Pancreas (tissue), 10 donors: ENCODE results near the gene PTPRM. TPM values are rescaled to one million over a fixed set of nuclear protein-coding genes. Genes with fewer than 3 reads are reported as not detected.

Experiments
- ATAC-seq, 4 donors: fragments of 200-7000 bp; cut with Tn5 transposase; one replicate each; pipeline versions ENCODE4 v1.8.0 to v1.9.1; 2020; ENCODE audit warnings: mild to moderate bottlenecking in 4 of 4, moderate library complexity in 4 of 4
- DNase-seq, 6 donors: peaks; one replicate each; pipeline ENCODE4 v3.0.0-alpha.2; 2020
- FAIRE-seq: peaks from 2 replicates; lab custom pipeline; 2012; peaks lifted over from hg19 to GRCh38; lab: Jason Lieb, UNC
- H3K27ac ChIP-seq, 4 donors: fragments of 200-600 bp; sonication (generic); 1 replicate in 3 of 4; 2 replicates in 1 of 4; pipeline versions ENCODE4 v1.5.0 to v1.8.0; 2020
- H3K27me3 ChIP-seq, 4 donors: fragments of 200-600 bp; one replicate each; pipeline ENCODE4 v1.8.0; 2021
- H3K36me3 ChIP-seq, 3 donors: fragments of 200-600 bp; sonication (generic) in 1 of 3; one replicate each; pipeline versions ENCODE4 v1.5.0 to v1.8.0; 2020 to 2021
- H3K4me1 ChIP-seq, 3 donors: fragments of 200-600 bp; one replicate each; pipeline ENCODE4 v1.8.0; 2021
- H3K4me3 ChIP-seq, 4 donors: fragments of 200-600 bp; sonication (generic) in 2 of 4; one replicate each; pipeline versions ENCODE4 v1.5.0 to v1.8.0; 2020 to 2021
- H3K9me3 ChIP-seq, 4 donors: fragments of 200-600 bp; one replicate each; pipeline ENCODE4 v1.8.0; 2021
- CTCF ChIP-seq, 4 donors: fragments of 200-600 bp; sonication (generic) in 3 of 4; IDR thresholded peaks; one replicate each; pipeline versions ENCODE4 v1.5.0 to v1.8.0; 2021; ENCODE audit warnings: antibody characterized with exemption in 4 of 4
- WGBS, 2 donors: extraction: QIAGEN DNeasy Blood & Tissue Kit; methylation state at CpG; one replicate each; pipeline ENCODE4 v1.1.7; 2013; 5-methylcytosine and 5-hydroxymethylcytosine counted together
- intact Hi-C, 3 donors: fragments of 100-400 bp; cut with DNase I; formaldehyde crosslinking; loops; one replicate each; pipeline versions ENCODE4 v1.11.1 to v1.14.2; 2022
- polyA plus RNA-seq, 2 donors: library from polyadenylated mRNA; stranded (reverse); fragments of 200-250 nt; gene quantifications; one replicate each; pipeline ENCODE4 v1.2.3, GENCODE V29; 2013
- total RNA-seq, 6 donors: library from RNA; stranded (reverse); fragmentation: NEBNext Ultra II Directional in 4 of 6; extraction: Animal tissue kit (Norgen Biotek cat#: 25700) in 4 of 6; gene quantifications; one replicate each; pipeline versions ENCODE4 v1.2.1 to v1.2.4, GENCODE V29; 2021 to 2023
- donor health status: healthy with polysubstance abuse.
- donor health status: DM: no; HTN: no; CAD: no; lungs with moderate emphysema.
- donor health status: DM: no; HTN: no; CAD: no.
- donor health status: control.
- donor health status: control.
- donor health status: Bipolar disorder and iron deficiency.
- donor health status: DM: yes; HTN: yes; CAD: no.
- donor health status: DM: no; HTN: no; CAD: no.
- donor health status: DM: no; HTN: no; CAD: no.
- donor health status: DM: yes; HTN: yes; CAD: no.

PTPRM gene
- total and polyA plus RNA-seq, 8 donors = 14.5 to 50.7 (median 19.7) TPM

GRCh38 chr18:8036551-8036950 is 469.4 kb downstream of the PTPRM start:
- intact Hi-C loops = no loop called here
- TF ChIP-seq CTCF (IDR thresholded peaks at IDR 0.05) = no peak
- ATAC-seq (no peak), FAIRE-seq (no peak), DNase-seq (no peak)
- H3K27me3 ChIP-seq = no peaks in the 10 kb centered on the region
- H3K36me3 ChIP-seq = no peaks in the 10 kb centered on the region
- H3K4me1 ChIP-seq = no peaks in the 10 kb centered on the region
- no peak overlapping the region for H3K4me3 ChIP-seq
- no peak overlapping the region for H3K27ac ChIP-seq
- 63 to 91% methylated on average over 3 of the region's 3 CpGs for WGBS, 2 donors
- H3K9me3 ChIP-seq = no peaks in the 10 kb centered on the region

- Histone ChIP-seq H3K27ac (no peak overlapping the region), H3K36me3 (no peaks in the 10 kb centered on the region), H3K27me3 (no peaks in the 10 kb centered on the region), H3K4me1 (no peaks in the 10 kb centered on the region), H3K4me3 (no peak overlapping the region), H3K9me3 (no peaks in the 10 kb centered on the region)
- intact Hi-C loops = no loop called here
- FAIRE-seq = no peak
- ATAC-seq = no peak
- no peak for TF ChIP-seq CTCF (IDR thresholded peaks at IDR 0.05)
- 37 to 58% methylated on average over 1 of the region's 1 CpG for WGBS, 2 donors
- no peak for DNase-seq
Observed at GRCh38 chr18:8037296-8037695, 470.2 kb downstream of the PTPRM start.

GRCh38 chr18:8040021-8040420 is 472.9 kb downstream of the PTPRM start:
- Histone ChIP-seq H3K4me1 (no peaks in the 10 kb centered on the region), H3K27ac (no peak overlapping the region), H3K4me3 (no peak overlapping the region), H3K9me3 (no peaks in the 10 kb centered on the region), H3K27me3 (no peaks in the 10 kb centered on the region), H3K36me3 (no peaks in the 10 kb centered on the region)
- no peak for TF ChIP-seq CTCF (IDR thresholded peaks at IDR 0.05)
- ATAC-seq = no peak
- no peak for FAIRE-seq
- intact Hi-C loops = no loop called here
- no peak for DNase-seq

GRCh38 chr18:8041526-8042111 is 474.5 kb downstream of the PTPRM start:
- no peak for FAIRE-seq
- intact Hi-C loops = no loop called here
- WGBS, 2 donors = 50 to 55% methylated on average over 1 of the region's 1 CpG
- no peak overlapping the region for H3K27ac ChIP-seq
- H3K9me3 ChIP-seq = no peaks in the 10 kb centered on the region
- no peak for TF ChIP-seq CTCF (IDR thresholded peaks at IDR 0.05)
- no peak for ATAC-seq
- no peaks in the 10 kb centered on the region for H3K36me3 ChIP-seq
- H3K4me3 ChIP-seq = no peak overlapping the region
- no peaks in the 10 kb centered on the region for H3K27me3 ChIP-seq
- DNase-seq = no peak
- H3K4me1 ChIP-seq = no peaks in the 10 kb centered on the region

GRCh38 chr18:8044004-8044403 is 476.9 kb downstream of the PTPRM start:
- Histone ChIP-seq H3K9me3 (no peaks in the 10 kb centered on the region), H3K4me1 (no peaks in the 10 kb centered on the region), H3K4me3 (no peak overlapping the region), H3K27me3 (no peaks in the 10 kb centered on the region), H3K36me3 (no peaks in the 10 kb centered on the region), H3K27ac (no peak overlapping the region)
- DNase-seq = no peak
- WGBS, 2 donors = 69% methylated on average over 4 of the region's 4 CpGs
- no peak for TF ChIP-seq CTCF (IDR thresholded peaks at IDR 0.05)
- FAIRE-seq = no peak
- ATAC-seq = no peak
- intact Hi-C loops = no loop called here
